M059J (cell line): ENCODE data around the gene MTRR. TPM values are rescaled to one million over a fixed set of nuclear protein-coding genes. Genes with fewer than 3 reads are reported as not detected.

ENCODE experiments used
- DNase-seq: peaks from one replicate; pipeline ENCODE4 v3.0.0-alpha.2; 2012; ENCODE audit warnings: low read depth
- total RNA-seq: library from RNA; depleted of rRNA; stranded (reverse); fragments of >200 nt; shearing (Covaris generic); gene quantifications from 2 replicates; pipeline ENCODE4 v1.2.3, GENCODE V29; 2014; rRNA removed

Gene MTRR
- 45.1 and 55.0 TPM in 2 replicates for total RNA-seq

GRCh38 chr5:7868773-7869473, at the start of gene MTRR, which contains the start of gene FASTKD3:
Gene MTRR, plus strand, starts transcription at chr5:7869148. Its CDS starts 1,647 bp downstream, at chr5:7870795.
Gene FASTKD3, minus strand, starts transcription at chr5:7869031. Its CDS starts 948 bp downstream, at chr5:7868083.
- DNase-seq, result peak; percentile 92

DNA sequence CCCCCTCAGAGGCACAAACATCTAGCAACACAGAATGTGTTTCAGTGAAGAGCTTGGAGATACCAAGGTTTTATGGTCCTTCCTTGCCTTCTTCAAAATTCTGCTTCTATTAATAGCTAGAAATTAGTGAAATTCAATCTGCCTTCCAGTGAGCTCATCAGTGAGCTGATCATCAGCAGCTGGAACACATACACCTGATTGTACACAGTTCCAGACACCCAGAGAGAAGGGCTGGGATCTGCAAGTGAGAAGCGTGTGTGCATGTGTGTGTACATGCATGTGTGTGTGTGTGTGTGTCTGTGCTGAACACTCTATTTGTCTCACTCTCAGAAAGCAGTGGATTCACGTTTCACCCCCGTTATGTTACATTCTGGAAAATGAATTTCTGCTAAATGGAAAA, 46.5 kb upstream of the MTRR start:
- DNase-seq, result no peak

DNA sequence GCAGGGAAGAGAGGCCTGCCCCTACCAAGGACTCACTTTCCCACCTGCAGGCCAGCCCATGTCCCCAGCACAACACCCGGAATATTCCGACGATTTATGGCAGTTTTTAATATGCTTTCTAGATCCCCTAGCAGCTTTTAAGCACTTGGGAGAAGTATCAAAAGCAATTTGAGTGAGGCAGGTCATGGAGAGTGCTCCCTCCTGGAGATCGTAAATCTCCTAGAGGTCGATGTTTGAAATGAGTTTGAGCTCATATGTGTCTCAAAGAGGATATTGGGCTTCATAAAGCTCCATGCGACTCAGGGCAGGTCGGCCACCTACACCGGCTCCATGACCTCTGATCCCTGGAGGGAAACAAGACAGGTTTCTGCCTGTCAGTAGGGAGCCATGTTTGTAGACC, 45.4 kb upstream of the MTRR start:
- no peak for DNase-seq

GRCh38 chr5:7824995-7825394, 44.0 kb upstream of the MTRR start:
- DNase-seq, result no peak

GRCh38 chr5:7825630-7826029, 43.3 kb upstream of the MTRR start:
- DNase-seq, result no peak

DNA sequence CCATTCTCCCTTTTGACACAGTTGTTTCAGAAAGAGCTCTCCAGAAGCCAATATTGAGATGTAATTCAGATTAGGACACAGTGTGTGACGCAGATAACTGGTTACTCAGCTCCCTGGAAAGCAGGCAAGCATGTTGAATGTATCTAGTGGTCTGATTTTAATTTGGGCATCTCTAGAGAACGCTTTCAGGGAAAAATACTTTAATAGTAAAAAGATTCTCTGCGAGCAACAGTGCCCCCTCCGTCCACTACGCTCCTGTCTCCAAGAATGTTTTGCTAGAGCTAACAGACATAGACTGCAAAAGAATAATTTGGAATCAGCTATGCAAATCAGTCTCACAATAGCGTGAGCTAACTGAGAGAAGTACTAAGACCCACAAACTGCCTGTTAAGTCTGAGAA, 41.3 kb upstream of the MTRR start:
- no peak for DNase-seq

DNA sequence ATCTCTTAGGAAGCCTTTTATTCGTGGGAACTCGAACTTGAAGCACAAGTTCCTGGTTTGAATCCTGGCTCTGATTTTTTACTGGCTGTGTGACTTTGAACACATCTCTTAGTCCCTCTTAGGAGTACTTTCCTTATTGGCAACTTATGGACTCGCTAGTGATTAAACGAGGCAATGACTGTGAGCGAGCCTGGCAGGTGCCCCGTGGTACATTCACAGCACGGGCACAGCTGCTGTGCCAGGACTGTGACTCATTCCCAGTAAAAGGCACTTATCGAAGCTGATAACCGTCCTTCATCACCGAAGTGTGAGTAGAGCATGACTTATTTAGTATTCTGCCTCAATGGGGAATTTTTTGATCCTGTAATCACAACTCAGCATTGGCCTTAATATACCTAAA, 40.7 kb upstream of the MTRR start:
- peak; percentile 13 for DNase-seq

DNA sequence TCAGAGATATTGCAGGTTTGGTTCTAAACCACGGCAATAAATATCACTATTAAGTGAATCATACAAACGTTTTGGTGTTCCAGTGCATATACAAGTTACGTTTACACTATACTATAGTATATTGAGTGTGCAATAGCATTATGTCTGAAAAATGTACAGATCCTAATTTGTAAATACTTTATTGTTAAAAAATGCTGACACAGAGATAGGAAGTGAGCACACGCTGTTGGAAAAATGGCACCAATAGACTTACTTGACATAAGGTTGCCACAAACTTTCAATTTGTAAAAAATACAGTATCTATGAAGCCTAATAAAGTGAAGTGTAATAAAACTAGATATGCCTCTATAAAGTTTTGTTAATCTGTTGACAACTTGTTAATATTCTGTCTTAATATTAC, 34.0 kb upstream of the MTRR start:
- DNase-seq, result no peak

DNA sequence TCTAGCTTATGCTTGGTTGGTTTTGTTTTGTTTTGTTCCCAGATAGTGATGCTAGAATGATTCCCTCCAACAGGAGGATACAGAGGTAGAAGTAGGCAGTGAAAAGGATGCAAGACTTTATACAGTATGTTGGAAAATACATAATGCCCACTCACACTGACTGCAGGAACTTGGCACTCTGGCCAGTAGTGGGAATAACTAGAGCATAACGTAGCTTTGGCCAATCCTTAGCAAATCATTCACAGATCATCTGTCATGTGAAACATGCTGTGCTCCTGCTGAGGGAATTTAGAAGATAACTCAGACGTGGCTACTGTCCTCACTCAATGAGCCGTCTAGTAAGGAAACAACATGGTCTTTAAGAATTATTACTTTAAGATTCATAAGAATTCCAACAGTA, 31.5 kb upstream of the MTRR start:
- DNase-seq, result no peak

- no peak for DNase-seq
Observed at GRCh38 chr5:7842531-7842930, 26.4 kb upstream of the MTRR start.

DNA sequence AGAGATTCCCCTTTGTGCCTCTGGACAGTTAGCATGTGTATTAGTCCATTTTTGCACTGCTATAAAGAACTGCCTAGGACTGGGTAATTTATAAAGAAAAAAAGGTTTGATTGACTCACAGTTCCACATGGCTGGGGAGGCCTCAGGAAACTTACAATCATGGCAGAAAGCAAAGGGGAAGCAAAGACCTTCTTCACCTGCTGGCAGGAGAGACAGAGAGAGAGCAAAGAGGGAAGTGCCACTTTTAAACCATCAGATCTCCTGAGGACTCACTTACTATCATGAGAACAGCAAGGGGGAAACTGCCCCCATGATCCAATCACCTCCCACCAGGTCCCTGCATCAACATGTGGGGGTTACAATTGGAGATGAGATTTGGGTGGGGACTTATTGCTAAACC, 24.0 kb upstream of the MTRR start:
- DNase-seq, result no peak

DNA sequence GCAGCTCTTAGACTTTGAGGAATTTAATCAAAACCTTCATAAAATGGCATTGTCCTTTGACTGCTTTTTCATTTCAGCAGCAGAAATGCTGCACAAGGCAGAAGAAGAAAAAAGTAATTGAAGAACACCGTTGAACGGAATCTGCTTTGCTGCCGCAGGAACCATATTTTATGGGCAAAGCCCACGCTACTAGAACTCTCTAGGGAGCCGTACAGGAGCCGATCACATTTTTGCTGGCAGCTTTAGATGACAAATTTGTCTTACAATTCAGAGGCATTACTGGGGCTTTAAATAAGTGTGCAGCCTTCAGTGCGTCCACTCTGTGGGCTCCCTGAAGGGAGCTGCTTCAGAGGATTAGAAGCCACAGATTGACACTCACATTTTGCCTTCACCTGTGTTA, 23.4 kb upstream of the MTRR start:
- no peak for DNase-seq

DNA sequence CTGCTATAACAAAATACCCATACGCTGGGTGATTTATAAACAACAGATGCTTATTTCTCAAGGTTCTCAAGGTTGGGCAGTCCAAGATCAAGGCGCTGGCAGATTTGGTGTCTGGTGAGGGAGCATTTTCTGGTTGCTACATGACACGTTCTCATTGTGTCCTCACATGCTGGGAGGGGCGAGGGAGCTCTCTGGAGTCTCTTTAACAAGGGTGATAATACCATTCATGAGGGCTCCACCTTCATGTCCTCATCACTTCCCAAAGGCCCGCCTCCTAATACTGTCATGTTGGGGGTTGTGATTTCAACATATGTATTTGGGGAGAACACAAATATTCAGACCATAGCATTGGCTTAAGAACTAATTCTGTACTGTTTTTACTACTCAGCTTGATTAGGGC, 22.6 kb upstream of the MTRR start:
- no peak for DNase-seq

DNA sequence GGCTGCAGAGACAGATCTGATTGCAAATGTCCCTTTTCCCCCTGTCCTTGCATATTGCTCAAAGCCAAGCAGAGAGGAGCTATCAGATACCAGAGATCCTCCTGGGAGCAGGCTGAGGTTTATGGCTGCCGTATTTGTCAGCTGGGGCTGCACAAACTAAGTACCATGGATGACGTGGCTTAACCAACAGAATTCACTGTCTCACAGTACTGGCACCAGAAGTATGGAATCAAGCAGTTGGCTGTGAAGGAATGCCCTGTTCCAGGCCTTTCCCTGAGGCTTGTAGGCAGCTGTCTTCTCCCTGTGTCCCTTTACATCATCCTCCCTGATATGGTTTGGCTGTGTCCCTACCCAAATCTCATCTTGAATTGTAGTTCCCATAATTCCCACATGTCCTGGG, 20.7 kb upstream of the MTRR start:
- peak; percentile 17 for DNase-seq

DNA sequence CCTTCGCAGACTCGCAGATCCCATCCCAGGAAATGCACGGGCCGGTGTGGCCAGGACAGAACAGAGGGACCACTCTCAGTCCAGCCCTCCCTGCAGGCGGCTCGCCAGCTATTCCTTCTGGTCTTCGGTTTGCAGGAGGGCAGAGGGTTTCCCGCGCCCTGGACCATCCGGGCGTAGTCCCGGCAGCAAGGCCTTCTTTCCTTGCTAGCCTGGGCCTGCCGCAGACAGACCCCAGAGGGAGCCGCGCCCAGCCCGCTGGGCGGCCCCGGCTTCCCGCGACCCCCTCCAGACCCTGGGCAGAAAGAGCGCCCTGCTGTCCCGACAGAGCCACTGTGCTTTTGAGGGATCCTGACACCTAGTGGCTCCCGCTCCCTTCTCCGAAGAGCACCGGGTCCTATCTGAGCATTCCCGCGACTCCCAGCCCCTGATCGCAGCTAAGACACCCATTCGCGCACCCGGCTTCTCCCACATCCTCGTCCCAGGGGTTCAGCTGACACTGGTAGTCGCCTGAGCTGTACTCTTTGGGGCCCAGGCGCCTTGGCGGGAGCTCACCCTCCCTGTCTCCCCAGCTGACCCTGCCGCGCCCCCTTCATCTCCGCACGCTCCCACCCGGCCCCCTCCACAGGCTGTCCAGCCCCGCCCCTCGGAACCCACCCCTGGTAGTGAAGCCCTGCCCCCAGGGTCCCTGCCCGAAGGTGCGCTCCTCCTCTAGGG, 19.1 kb upstream of the MTRR start:
- DNase-seq, result peak; percentile 38

DNA sequence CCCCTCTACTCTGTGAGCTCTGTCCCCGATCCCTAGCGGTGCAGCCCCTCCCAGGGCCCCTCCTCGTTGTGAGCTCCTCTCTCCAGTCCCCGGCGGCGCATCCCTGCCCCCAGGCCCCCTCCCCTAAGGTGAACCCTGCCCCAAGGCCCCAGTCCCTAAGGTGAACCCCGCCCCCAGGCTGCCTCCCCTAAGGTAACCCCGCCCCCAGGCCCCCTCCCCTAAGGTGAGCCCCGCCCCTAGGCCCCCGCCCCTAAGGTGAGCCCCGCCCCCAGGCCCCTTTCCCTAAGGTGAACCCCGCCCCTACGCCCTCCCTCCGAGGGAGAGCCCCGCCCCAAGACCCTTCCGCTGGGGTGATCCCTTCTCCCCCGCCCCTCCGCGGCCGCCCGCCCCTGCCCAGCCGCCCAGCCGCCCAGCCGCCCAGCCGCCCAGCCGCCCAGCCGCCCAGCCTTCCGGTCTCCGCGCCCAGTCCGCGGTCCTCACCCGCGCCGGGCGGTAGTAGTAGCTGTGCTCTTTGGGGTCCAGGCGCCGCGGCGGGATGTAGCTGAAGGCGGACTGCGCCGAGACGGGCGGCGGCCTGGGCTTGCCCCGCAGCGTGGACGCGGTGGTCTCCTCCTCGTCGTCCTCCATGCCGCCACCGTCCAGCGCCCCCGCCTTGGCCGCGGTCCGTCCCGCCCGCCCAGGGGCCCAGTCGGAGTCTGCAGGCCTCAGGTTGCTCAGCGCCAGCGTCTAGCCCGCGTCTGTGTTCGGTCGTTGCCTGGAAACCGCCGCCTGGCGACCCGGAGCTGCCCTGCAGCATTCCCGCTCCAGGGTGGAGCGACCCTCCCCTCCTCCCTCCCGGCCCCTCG, 18.3 kb upstream of the MTRR start, which contains the start of gene CFAP90:
Gene CFAP90 (minus strand): TSS at position 739 of the 845 bp plus-strand sequence. CDS start 112 bp downstream, at position 627.
- DNase-seq, result peak; percentile 43

- no peak for DNase-seq
Observed at GRCh38 chr5:7851240-7851592, 17.7 kb upstream of the MTRR start.

DNA sequence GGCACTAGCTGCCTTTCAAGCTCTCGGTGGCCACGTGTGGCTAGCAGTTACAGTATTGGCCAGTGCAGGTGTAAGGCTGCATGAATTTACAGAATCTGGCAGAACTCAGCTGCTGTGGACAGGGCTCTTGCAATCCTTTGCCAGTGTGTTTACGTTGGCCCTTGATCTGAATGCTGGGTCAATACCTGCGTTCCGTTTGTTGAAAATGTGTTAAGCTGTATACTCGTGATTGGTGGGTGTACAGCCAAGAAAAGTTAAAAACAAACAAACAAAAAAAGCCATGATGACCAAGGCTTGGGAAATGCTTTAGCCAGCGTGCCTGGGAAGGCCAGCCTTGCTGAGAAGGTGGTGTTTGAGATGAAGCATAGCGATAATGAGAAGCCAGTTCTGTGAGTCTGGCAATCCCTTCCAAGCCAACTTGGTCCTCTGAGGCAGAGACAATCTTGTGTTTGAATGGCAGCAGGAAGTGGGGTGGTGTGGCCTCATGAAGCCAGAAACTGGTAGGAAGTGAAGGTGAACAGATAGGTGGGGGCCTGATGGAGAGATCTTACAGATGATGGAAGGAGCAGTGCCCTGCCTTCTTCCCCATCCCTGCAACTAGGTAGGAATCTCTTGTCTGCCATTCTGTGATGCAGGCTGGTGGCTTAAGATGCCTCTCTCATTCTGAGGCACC, 17.2 kb upstream of the MTRR start:
- DNase-seq, result no peak

- peak; percentile 6 for DNase-seq
Observed at GRCh38 chr5:7852542-7852941, 16.4 kb upstream of the MTRR start.

GRCh38 chr5:7852988-7853387, 16.0 kb upstream of the MTRR start:
- DNase-seq, result no peak

DNA sequence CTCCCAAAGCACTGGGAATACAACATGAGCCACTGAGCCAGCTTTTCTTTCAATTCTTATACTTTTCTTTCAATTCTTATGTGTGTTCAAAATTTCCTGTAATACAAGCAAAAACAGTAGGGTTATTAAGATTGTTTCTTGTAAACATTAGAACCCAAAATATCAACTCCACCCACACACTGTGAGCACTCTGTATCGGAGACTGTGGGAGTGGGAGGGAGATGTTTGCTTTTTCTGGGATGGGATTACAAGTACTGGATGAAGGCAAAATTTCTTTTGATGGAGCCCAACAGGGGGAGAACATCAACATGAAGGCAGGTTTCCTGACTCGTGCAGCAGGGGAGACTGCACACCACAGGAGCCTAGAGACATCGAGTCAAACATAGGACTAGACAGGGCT, 13.3 kb upstream of the MTRR start:
- DNase-seq, result no peak

DNA sequence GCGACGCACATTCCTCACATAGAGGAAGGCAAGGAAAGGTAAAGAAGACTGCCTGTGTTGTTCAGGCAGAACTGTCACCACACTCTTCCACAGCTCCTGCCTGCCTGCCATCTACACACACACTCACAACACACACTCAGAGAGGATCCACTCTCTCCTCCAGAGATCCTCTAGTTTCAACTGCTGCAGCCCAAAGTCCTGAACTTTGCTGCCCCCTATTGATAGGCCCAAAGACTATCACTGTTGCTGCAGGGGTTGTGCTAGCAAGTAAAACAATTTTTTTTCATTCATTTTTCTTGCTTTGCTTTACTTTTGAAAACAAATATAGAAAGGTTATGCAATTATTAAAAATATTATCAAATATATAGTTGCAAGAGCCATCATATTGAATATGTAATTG, 12.1 kb upstream of the MTRR start:
- DNase-seq, result peak; percentile 36
